ENCODE data around the gene PRKAR1B.
"Not testable (repeated sequence)": the region's sequence is repeated elsewhere in the genome, so short reads cannot be mapped to it uniquely, and the experiment has no call there.

DNA sequence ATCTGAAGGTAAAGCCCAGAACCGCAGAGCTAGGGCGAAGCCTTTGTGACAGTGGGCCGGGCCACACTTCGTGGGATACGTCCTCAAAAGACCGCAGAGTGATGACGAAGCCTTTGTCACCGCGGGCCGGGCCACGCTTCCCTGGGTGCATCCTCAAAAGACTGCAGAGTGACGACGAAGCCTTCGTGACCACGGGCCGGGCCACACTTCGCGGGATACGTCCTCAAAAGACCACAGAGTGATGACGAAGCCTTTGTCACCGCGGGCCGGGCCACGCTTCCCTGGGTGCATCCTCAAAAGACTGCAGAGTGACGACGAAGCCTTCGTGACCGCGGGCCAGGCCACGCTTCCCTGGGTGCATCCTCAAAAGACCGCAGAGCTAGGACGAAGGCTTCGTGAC is 25.2 kb upstream of the PRKAR1B start:
- TF ChIP-seq, protein P1, sequence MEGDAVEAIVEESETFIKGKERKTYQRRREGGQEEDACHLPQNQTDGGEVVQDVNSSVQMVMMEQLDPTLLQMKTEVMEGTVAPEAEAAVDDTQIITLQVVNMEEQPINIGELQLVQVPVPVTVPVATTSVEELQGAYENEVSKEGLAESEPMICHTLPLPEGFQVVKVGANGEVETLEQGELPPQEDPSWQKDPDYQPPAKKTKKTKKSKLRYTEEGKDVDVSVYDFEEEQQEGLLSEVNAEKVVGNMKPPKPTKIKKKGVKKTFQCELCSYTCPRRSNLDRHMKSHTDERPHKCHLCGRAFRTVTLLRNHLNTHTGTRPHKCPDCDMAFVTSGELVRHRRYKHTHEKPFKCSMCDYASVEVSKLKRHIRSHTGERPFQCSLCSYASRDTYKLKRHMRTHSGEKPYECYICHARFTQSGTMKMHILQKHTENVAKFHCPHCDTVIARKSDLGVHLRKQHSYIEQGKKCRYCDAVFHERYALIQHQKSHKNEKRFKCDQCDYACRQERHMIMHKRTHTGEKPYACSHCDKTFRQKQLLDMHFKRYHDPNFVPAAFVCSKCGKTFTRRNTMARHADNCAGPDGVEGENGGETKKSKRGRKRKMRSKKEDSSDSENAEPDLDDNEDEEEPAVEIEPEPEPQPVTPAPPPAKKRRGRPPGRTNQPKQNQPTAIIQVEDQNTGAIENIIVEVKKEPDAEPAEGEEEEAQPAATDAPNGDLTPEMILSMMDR (conservative IDR thresholded peaks at IDR 0.05; ENCODE audit: low read length): not testable (repeated sequence)
- not testable (repeated sequence) for TF ChIP-seq EZH2phosphoT487 (IDR thresholded peaks at IDR 0.05; ENCODE audit: borderline replicate concordance)

All from Loucy (cell line).